PC-9 (cell line): ENCODE measurements around the gene PTPN2. TPM values are rescaled to one million over a fixed set of nuclear protein-coding genes. Genes with fewer than 3 reads are reported as not detected.

Experiments
- BruUV-seq: library from RNA; stranded (reverse); fragments of 400-500 nt; replicated peaks from 2 replicates; lab custom pipeline; 2021; lab: Mats Ljungman, UMichigan
- CTCF ChIA-PET: fragments of 300-600 bp; sonication (Branson Sonifier 250); formaldehyde crosslinking; loops from one replicate; lab custom pipeline; 2022; ENCODE audit warnings: antibody characterized with exemption; lab: Charles Lee
- POLR2A ChIA-PET: fragments of 300-600 bp; sonication (Branson Sonifier 250); formaldehyde crosslinking; loops from one replicate; lab custom pipeline; 2022; ENCODE audit warnings: antibody characterized with exemption; ENCODE audit not compliant: unreplicated experiment; lab: Charles Lee
- DNase-seq, 2 experiments: peaks; one replicate each; pipeline versions ENCODE4 v3.0.0 to v3.0.0-alpha.2; 2015 to 2022; ENCODE audit warnings: mixed read lengths in 1 of 2
- H2AFZ ChIP-seq: fragments of 200-600 bp; sonication (generic); 2 replicates; pipeline ENCODE4 v1.8.1; 2017; ENCODE audit warnings: antibody characterized with exemption
- H3F3A ChIP-seq: fragments of 200-600 bp; sonication (generic); 2 replicates; pipeline ENCODE4 v1.8.1; 2017; ENCODE audit warnings: antibody characterized with exemption, mild to moderate bottlenecking, low read depth; ENCODE audit not compliant: insufficient read depth
- H3K27ac ChIP-seq: fragments of 200-600 bp; sonication (generic); 2 replicates; pipeline ENCODE4 v1.6.1; 2016; ENCODE audit warnings: mixed run types
- H3K27me3 ChIP-seq: fragments of 200-600 bp; sonication (generic); 2 replicates; pipeline ENCODE4 v1.6.1; 2016; ENCODE audit warnings: low read depth, mixed run types; ENCODE audit not compliant: insufficient read depth
- H3K36me3 ChIP-seq: fragments of 200-600 bp; sonication (generic); 2 replicates; pipeline ENCODE4 v1.6.1; 2016; ENCODE audit warnings: low read depth, mixed run types
- H3K4me1 ChIP-seq: fragments of 200-600 bp; sonication (generic); replicated peaks from 2 replicates; pipeline ENCODE4 v1.6.1; 2016; ENCODE audit warnings: mixed run types; ENCODE audit not compliant: insufficient read depth
- H3K4me2 ChIP-seq: fragments of 200-600 bp; sonication (generic); 2 replicates; pipeline ENCODE4 v1.6.1; 2017; ENCODE audit warnings: mixed run types
- H3K4me3 ChIP-seq: fragments of 200-600 bp; sonication (generic); 2 replicates; pipeline ENCODE4 v1.6.1; 2016; ENCODE audit warnings: mixed run types
- H3K79me2 ChIP-seq: fragments of 200-600 bp; sonication (generic); 2 replicates; pipeline ENCODE4 v1.6.1; 2017; ENCODE audit warnings: low read depth, mixed run types
- H3K9me2 ChIP-seq: fragments of 200-600 bp; sonication (generic); 2 replicates; pipeline ENCODE4 v1.8.1; 2017; ENCODE audit warnings: mild to moderate bottlenecking; ENCODE audit not compliant: insufficient read depth
- H3K9me3 ChIP-seq: fragments of 200-600 bp; sonication (generic); 2 replicates; pipeline ENCODE4 v1.8.1; 2016; ENCODE audit warnings: low read depth; ENCODE audit not compliant: insufficient read depth
- H4K20me1 ChIP-seq: fragments of 200-600 bp; sonication (generic); 2 replicates; pipeline ENCODE4 v1.8.1; 2017; ENCODE audit not compliant: insufficient read depth
- CTCF ChIP-seq: fragments of 200-600 bp; sonication (generic); conservative IDR thresholded peaks from 2 replicates; pipeline ENCODE4 v1.6.1; 2017; ENCODE audit warnings: mixed run types, antibody characterized with exemption, mild to moderate bottlenecking, moderate library complexity
- EZH2 ChIP-seq: fragments of 200-600 bp; sonication (generic); IDR thresholded peaks from 2 replicates; pipeline ENCODE4 v1.8.0; 2017; ENCODE audit warnings: antibody characterized with exemption, low read depth
- intact Hi-C: fragments of 100-400 bp; cut with micrococcal nuclease; formaldehyde crosslinking; loops from one replicate; pipeline ENCODE4 v1.10.0; 2022; ENCODE audit not compliant: unreplicated experiment
- total RNA-seq: library from RNA; stranded (reverse); gene quantifications from 2 replicates; pipeline ENCODE4 v1.2.3, GENCODE V29; 2021

The PTPN2 gene
- total RNA-seq, 1 experiment from 2014 or later, result 78.1 TPM

DNA sequence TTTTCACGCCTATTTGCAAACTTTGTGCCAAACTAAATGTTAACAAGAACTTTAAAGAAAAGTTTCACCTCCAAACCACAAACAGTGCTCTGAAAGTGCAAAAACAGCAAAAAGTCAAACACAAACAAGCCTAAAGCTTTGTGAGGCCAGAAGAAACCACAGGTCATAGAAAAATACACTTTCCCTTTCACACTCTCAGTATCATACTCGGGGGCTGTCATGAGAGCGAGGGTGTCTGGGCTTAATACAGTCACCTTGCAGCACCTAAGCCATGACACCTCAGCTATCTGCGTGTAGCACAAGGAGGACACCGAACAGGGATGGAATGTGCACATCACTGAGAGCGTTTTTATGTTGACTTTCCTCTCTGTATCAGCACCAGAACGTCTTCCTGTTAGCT is 37.1 kb upstream of the PTPN2 start:
- Histone ChIP-seq H3K4me3 (no peak overlapping the region), H3K4me1 (no peaks in the 10 kb centered on the region), H3K27ac (no peak overlapping the region), H4K20me1 (no peaks in the 10 kb centered on the region), H3K4me2 (no peak overlapping the region), H3K27me3 (no peaks in the 10 kb centered on the region), H3F3A (no peaks in the 10 kb centered on the region), H3K36me3 (no peaks in the 10 kb centered on the region), H3K9me2 (no peaks in the 10 kb centered on the region), H2AFZ (no peak overlapping the region), H3K9me3 (no peaks in the 10 kb centered on the region), H3K79me2 (no peaks in the 10 kb centered on the region)
- no TSS peak for BruUV-seq
- ChIA-PET CTCF (interaction anchor here (0.6 kb wide), 1 partner anchor 69 kb away, joined by 3 read pairs; no protein-coding TSS in a partner anchor), POLR2A (interaction anchor here (0.6 kb wide), 1 partner anchor 16 kb away, joined by 9 read pairs; no protein-coding TSS in a partner anchor)
- TF ChIP-seq CTCF (no peak), EZH2 (no peak)
- DNase-seq, result no peak
- intact Hi-C loops, result no loop called here

- H2AFZ ChIP-seq, result no peak overlapping the region
- no peak overlapping the region for H3K4me3 ChIP-seq
- H3F3A ChIP-seq, result no peaks in the 10 kb centered on the region
- BruUV-seq, result no TSS peak
- no peak overlapping the region for H3K4me2 ChIP-seq
- intact Hi-C loops, result no loop called here
- ChIA-PET POLR2A (interaction anchor here (0.6 kb wide), 1 partner anchor 10 kb away, joined by 5 read pairs; no protein-coding TSS in a partner anchor), CTCF (no interaction called here)
- no peak overlapping the region for H3K27ac ChIP-seq
- no peak for TF ChIP-seq CTCF
- TF ChIP-seq EZH2, result no peak
- no peaks in the 10 kb centered on the region for H4K20me1 ChIP-seq
- H3K27me3 ChIP-seq, result no peaks in the 10 kb centered on the region
- no peaks in the 10 kb centered on the region for H3K9me2 ChIP-seq
- no peaks in the 10 kb centered on the region for H3K4me1 ChIP-seq
- H3K79me2 ChIP-seq, result no peaks in the 10 kb centered on the region
- no peaks in the 10 kb centered on the region for H3K36me3 ChIP-seq
- H3K9me3 ChIP-seq, result no peaks in the 10 kb centered on the region
- DNase-seq, result no peak
Measured at GRCh38 chr18:12911929-12912703, 28.1 kb upstream of the PTPN2 start.

DNA sequence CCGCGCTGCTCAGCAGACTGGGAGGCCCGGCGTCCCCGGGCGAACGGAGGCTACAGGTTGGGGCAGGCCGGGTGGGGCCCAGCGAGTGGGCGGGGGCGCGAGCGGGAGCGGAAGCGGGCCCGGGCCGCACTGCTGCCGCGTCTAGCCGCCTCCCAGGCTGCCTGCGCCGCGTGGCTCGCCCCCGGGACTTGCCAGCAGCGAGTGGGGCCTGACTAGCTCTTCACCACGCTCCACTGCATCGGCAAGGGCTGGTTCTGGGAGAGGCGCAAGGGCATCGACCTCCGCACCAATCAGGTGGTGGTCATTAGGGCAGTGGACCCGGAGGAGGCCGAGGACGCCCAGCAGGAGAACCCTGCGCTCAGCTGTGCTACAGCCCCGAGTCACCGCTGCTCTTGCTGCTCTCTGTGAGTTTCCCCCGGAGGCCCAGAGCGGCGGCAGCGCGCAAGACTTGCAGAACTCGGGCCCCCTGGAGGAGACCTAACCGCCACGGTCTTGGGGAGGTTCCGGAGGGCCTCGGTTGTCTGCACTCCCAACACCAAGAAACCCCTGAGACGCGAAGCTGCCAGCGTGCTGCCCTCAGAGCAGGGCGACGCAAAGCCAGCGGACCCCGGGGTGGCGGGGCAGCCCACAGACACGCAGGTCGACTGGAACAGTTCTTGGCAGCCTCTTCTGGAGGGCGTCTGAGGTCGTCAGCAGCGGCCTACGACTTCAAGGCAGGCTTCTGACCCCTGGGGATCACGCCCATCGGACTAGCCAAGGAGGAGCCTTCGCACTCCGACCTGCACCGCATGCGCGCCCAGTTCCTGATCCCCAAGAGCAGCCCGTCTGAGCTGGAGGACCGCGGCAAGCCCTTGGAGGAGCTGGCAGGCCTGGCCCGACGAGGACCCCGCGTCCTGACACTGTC is 27.2 kb upstream of the PTPN2 start:
- Histone ChIP-seq H2AFZ (no peak overlapping the region), H4K20me1 (no peaks in the 10 kb centered on the region), H3K4me3 (no peak overlapping the region), H3K79me2 (no peaks in the 10 kb centered on the region), H3K36me3 (no peaks in the 10 kb centered on the region), H3K27me3 (no peaks in the 10 kb centered on the region; the same call in 1 of the 2 replicates), H3K27ac (no peak overlapping the region), H3K9me3 (no peaks in the 10 kb centered on the region), H3K4me1 (no peaks in the 10 kb centered on the region), H3K4me2 (no peak overlapping the region), H3K9me2 (no peaks in the 10 kb centered on the region), H3F3A (no peaks in the 10 kb centered on the region)
- no peak for TF ChIP-seq CTCF
- no peak for TF ChIP-seq EZH2
- intact Hi-C loops, result no loop called here
- no peak for DNase-seq
- BruUV-seq, result no TSS peak
- ChIA-PET POLR2A (no interaction called here), CTCF (no interaction called here)
